ENCODE measurements around the gene CCR1. TPM values are rescaled to one million over a fixed set of nuclear protein-coding genes. Genes with fewer than 3 reads are reported as not detected.

The CCR1 gene
- total RNA-seq, 2 experiments from 2014 or later, result not detected

- H2AFZ ChIP-seq (ENCODE audit: low read length), result no peak overlapping the region
- H3K4me2 ChIP-seq (ENCODE audit: low read length), result no peak overlapping the region
- no peak overlapping the region for H3K27ac ChIP-seq (ENCODE audit: low read depth, low read length, poor library complexity, severe bottlenecking)
- ChIA-PET CTCF (ENCODE audit: unreplicated experiment) (no interaction called here), POLR2A (interaction anchor here (1.3 kb wide), 1 partner anchor 114 kb away, joined by 4 read pairs; no protein-coding TSS in a partner anchor)
- intact Hi-C loops (cut with micrococcal nuclease; ENCODE audit: unreplicated experiment), result no loop called here
- H3K9me3 ChIP-seq (ENCODE audit: low read length), result no peaks in the 10 kb centered on the region
- no peaks in the 10 kb centered on the region for H3K79me2 ChIP-seq (ENCODE audit: insufficient read depth, low read depth, low read length)
- H3K9me2 ChIP-seq (ENCODE audit: insufficient read depth, low read length), result no peaks in the 10 kb centered on the region
- no peak overlapping the region for H3K4me3 ChIP-seq (ENCODE audit: low read depth, low read length, poor library complexity, severe bottlenecking)
- no peaks in the 10 kb centered on the region for H3K36me3 ChIP-seq (ENCODE audit: insufficient read depth, low read length)
- TF ChIP-seq CTCF (conservative IDR thresholded peaks at IDR 0.05; ENCODE audit: low read length) (no peak), EZH2phosphoT487 (IDR thresholded peaks at IDR 0.05; ENCODE audit: borderline replicate concordance, low read depth, low read length) (no peak)
- BruUV-seq (replicated peaks), result no TSS peak
- H3K4me1 ChIP-seq (ENCODE audit: insufficient read depth, low read length, poor library complexity, severe bottlenecking), result no peaks in the 10 kb centered on the region
- DNase-seq (ENCODE audit: low spot score), result no peak
- no peaks in the 10 kb centered on the region for H4K20me1 ChIP-seq (ENCODE audit: insufficient read depth, low read length)
These were observed 5.6 kb downstream of the CCR1 start for GRCh38 chr3:46202535-46202934.

DNA sequence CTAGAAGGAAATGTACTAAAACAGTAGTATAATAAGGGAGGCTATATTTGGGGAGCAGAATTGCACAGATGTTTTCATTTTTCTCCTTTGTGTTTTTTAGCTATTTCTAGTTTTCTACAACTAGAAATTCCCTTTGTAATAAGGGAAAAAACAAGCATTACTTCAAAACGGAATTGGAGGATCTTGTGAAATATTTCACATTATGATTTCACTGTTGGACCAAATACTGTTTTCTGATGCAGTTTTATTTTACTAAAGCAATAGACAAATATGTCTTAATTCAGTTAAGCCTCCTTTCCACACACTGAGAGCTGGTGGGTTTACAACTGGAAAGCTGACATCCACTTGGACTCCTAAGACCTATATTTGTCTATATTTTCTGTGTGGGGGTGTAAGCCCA, 7.3 kb downstream of the CCR1 start:
- ChIA-PET CTCF (ENCODE audit: unreplicated experiment) (no interaction called here), POLR2A (no interaction called here)
- BruUV-seq (replicated peaks), result no TSS peak
- no peaks in the 10 kb centered on the region for H4K20me1 ChIP-seq (ENCODE audit: insufficient read depth, low read length)
- no peaks in the 10 kb centered on the region for H3K9me3 ChIP-seq (ENCODE audit: low read length)
- H3K4me2 ChIP-seq (ENCODE audit: low read length), result no peak overlapping the region
- H3K4me1 ChIP-seq (ENCODE audit: insufficient read depth, low read length, poor library complexity, severe bottlenecking), result no peaks in the 10 kb centered on the region
- DNase-seq (ENCODE audit: low spot score), result no peak
- no peak for TF ChIP-seq EZH2phosphoT487 (IDR thresholded peaks at IDR 0.05; ENCODE audit: borderline replicate concordance, low read depth, low read length)
- no peak for TF ChIP-seq CTCF (conservative IDR thresholded peaks at IDR 0.05; ENCODE audit: low read length)
- H3K36me3 ChIP-seq (ENCODE audit: insufficient read depth, low read length), result no peaks in the 10 kb centered on the region
- no peak overlapping the region for H3K27ac ChIP-seq (ENCODE audit: low read depth, low read length, poor library complexity, severe bottlenecking)
- H3K79me2 ChIP-seq (ENCODE audit: insufficient read depth, low read depth, low read length), result no peaks in the 10 kb centered on the region
- no peaks in the 10 kb centered on the region for H3K9me2 ChIP-seq (ENCODE audit: insufficient read depth, low read length)
- no peak overlapping the region for H3K4me3 ChIP-seq (ENCODE audit: low read depth, low read length, poor library complexity, severe bottlenecking)
- no peak overlapping the region for H2AFZ ChIP-seq (ENCODE audit: low read length)
- intact Hi-C loops (cut with micrococcal nuclease; ENCODE audit: unreplicated experiment), result no loop called here

GRCh38 chr3:46200211-46200610, 7.9 kb downstream of the CCR1 start:
- Histone ChIP-seq H3K36me3 (ENCODE audit: insufficient read depth, low read length) (no peaks in the 10 kb centered on the region), H3K79me2 (ENCODE audit: insufficient read depth, low read depth, low read length) (no peaks in the 10 kb centered on the region), H3K4me1 (ENCODE audit: insufficient read depth, low read length, poor library complexity, severe bottlenecking) (no peaks in the 10 kb centered on the region), H3K4me3 (ENCODE audit: low read depth, low read length, poor library complexity, severe bottlenecking) (no peak overlapping the region), H2AFZ (ENCODE audit: low read length) (no peak overlapping the region), H3K27ac (ENCODE audit: low read depth, low read length, poor library complexity, severe bottlenecking) (no peak overlapping the region), H3K9me3 (ENCODE audit: low read length) (no peaks in the 10 kb centered on the region), H4K20me1 (ENCODE audit: insufficient read depth, low read length) (no peaks in the 10 kb centered on the region), H3K9me2 (ENCODE audit: insufficient read depth, low read length) (no peaks in the 10 kb centered on the region), H3K4me2 (ENCODE audit: low read length) (no peak overlapping the region)
- ChIA-PET POLR2A (no interaction called here), CTCF (ENCODE audit: unreplicated experiment) (no interaction called here)
- intact Hi-C loops (cut with micrococcal nuclease; ENCODE audit: unreplicated experiment), result no loop called here
- no peak for TF ChIP-seq EZH2phosphoT487 (IDR thresholded peaks at IDR 0.05; ENCODE audit: borderline replicate concordance, low read depth, low read length)
- TF ChIP-seq CTCF (conservative IDR thresholded peaks at IDR 0.05; ENCODE audit: low read length), result no peak
- no TSS peak for BruUV-seq (replicated peaks)
- DNase-seq (ENCODE audit: low spot score), result no peak
